Stimulated activated naive CD4-positive, alpha-beta T cell treated with Interleukin-2 at 50 U/mL for 16 hours (primary cell): ENCODE measurements around the gene TUFM.
"Not testable (repeated sequence)": the region's sequence is repeated elsewhere in the genome, so short reads cannot be mapped to it uniquely, and the experiment has no call there.

Experiments used
- DNase-seq: peaks from one replicate; lab custom pipeline; 2025; lab: John Stamatoyannopoulos, UW

The TUFM gene

GRCh38 chr16:28846080-28846932 lies at the start of gene TUFM:
TSS of gene TUFM (minus strand) at chr16:28846348. CDS start at chr16:28846269, 79 bp downstream.
- DNase-seq: peak; percentile 99

DNA sequence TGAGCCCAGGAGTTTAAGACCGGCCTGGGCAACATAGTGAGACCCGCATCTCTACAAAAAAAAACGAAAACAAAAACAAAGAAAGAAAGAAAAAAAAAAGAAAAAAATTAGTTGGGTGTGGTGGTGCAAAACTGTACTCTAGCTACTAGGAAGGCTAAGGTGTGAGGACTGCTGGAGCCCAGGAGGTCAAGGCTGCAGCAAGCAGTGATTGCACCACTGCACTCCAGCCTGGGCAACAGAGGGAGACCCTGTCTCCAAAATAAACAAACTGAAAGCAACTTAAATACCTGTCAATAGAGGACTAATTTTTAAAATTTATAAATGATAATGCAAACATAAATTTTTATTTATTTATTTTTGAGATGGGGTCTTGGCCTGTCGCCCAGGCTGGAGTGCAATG lies 49.5 kb upstream of the TUFM start:
- no peak for DNase-seq

DNA sequence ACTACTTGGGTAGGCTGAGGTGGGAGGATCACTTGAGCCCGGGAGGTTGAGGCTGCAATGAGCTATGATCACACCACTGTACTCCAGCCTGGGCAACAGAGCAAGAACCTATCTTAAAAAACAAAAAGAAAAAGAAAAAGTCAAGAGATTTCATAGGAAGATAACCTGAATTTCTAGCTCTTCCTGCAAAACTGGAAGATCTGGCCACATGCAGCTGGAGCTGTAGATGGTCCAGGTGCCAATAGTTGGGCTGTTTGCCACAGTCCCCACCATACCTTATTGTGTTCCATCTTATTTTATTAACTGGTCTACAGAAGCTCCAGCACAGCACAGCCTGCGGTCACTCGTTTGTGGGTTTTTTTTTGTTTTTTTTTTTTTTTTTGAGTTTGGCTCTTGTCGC lies 47.1 kb upstream of the TUFM start:
- DNase-seq: no peak

GRCh38 chr16:28891964-28892890 lies 46.1 kb upstream of the TUFM start:
- no peak for DNase-seq

DNA sequence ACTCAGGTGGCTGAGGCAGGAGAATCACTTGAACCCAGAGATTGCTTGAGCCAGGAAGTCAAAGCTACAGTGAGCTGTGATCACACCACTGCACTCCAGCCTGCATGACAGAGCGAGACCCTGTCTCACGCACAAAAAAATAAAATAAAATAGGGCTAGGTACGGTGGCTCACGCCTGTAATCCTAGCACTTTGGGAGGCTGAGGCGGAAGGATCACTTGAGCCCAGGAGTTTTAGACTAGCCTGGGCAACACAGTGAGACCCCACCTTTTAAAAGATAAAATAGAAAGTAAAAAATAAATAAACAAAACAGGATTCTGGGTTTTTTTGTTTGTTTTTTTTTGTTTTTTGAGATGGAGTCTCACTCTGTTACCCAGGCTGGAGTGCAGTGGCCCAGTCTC lies 44.2 kb upstream of the TUFM start:
- not testable (repeated sequence) for DNase-seq

DNA sequence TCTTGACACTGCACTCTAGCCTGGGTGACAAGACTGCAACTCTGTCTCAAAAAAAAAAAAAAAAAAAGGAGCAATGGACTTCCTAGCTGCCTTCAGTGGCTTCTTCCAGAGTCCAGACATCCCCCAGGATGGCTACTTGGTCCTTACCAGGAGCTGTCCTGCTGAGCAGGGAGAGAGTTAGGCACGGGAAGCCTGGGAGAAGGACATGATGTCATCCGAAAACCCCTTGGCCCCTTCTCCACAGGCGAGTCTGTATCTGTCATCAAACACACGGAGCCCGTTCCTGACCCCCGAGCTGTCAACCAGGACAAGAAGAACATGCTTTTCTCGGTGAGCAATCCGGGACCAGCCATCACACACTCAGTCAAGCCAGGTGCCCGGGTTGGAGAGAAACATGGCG lies 40.8 kb upstream of the TUFM start:
- DNase-seq: no peak

DNA sequence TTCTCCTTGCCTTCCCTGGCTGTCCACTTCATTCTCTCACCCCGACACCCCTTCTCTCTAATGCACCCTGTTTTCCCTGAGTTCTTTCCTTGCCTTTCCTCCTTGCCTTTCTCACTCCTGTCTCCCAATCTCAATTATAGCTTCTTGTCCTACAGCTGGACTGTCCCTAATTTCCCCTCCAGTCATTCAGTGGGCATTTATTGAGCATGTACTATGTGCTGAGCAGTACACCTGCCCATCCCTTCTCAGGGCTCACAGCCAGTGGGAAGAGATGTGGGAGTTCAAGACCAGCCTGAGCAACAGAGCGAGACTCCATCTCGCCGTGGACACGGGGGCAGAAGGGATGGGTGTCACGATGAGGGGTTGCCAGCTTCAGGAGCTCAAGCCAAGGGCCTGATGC lies 37.9 kb upstream of the TUFM start:
- no peak for DNase-seq

DNA sequence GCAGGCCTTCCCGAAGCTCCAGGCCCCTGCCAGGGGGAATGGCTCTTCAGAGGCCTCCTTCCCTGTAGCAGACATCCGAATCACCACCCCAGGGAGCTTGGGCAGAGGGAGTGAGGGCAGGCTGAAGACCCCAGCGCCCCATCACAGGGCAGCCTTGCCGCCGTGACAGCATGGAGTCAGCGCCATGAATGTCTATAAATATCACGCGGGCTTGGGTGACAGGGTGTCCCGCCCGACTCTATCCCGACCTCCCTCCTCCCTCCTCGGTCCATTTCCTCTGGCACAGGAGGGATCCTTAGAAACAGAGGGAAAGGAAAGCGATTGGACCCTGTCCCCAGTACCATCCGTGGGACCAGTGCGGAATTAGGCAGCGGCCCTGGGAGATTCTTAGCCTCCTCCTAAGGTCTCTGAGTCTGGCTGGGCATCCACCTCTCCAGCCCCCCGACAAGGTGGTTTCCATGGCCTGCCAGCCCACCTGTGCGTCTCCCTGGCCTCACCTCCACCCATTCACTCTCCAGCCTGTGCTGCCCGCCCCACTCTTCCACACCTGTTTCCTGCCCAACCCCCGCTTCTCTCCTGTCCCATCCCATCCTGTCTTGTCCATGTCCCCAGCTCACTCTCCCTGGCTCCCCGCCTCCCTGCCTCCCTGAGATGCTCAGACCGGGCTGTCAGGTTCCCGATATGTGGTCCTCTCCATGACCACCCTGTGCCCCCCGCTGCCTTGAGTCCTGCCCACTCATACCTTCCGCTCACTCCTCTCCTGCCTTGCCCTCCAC lies 37.3 kb upstream of the TUFM start:
- no peak for DNase-seq

DNA sequence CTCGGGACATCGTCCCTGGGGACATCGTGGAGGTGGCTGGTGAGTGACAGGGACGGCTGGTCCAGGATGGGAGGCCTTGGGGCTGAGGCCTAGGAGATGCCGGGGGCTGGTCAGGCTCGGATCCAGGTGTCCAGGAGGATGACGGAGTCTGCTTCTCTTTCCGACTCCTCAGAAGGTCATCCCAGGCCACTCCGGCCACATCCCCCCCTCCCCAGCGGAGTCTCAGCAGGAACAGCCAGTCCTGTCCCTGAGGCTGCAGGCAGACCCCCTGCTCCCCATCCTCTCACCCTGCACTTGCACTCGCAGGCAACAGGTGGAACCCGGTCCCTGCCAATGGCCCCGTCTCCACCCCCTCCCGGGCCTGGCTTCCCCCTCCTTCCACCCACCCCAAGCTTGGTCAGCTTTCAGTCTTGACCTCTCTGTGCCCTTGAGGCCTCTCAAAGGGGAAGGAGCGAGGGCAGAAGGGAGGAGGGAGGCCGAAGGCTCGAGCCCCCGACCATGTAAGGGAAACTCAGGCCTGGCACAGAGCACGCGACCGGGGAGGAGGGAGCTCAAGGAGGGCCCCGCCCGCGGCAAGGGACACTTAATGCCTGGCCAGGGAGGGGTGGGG lies 36.5 kb upstream of the TUFM start:
- no peak for DNase-seq

DNA sequence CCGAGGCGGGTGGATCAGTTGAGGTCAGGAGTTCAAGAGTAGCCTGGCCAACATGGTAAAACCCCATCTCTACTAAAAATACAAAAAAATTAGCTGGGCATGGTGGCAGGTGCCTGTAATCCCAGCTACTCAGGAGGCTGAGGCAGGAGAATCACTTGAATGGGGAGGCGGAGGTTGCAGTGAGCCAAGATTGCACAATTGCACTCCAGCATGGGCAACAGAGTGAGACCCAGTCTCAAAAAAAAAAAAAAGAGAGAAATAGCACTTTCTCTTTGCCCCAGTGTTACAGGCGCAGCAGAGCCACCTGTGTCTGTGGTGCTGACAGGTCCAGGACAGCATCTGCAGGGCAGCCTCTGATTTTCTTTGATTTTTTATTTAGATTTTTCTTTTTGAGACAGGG lies 35.4 kb upstream of the TUFM start:
- DNase-seq: not testable (repeated sequence)

DNA sequence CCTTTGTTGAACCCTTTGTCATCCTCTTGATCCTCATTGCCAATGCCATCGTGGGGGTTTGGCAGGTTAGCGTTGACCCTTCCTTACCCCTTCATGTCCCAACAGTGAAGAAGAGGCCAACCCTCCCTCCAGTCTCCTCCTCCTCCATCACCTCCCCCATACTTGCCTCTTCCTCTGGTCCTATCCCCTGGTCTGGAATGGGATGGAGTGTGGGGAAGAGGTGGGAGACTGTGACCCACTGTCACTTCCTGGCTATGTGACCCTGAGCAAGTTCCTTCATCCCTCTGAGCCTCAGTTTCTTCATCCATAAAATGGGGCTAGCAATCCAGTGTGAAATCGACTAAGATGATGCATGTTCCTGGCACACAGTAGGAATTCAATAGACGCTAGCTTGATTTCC lies 34.8 kb upstream of the TUFM start:
- DNase-seq: no peak

DNA sequence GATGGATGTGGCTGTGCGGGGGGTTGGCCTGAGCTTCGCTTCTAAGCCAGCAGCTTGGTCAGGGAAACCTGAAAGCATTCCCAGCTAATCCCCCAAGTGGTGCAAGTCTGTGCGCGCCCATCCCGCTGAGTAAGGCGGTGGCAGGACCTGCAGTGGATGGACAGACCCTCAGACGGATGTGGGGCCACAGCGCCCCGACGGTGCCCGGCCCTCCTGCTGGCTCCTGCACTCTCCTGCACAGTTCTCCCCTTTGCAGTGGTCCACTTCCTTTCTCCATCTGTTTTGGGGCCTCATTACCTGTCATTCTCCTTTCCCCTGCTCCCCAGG lies 34.4 kb upstream of the TUFM start:
- no peak for DNase-seq

GRCh38 chr16:28879841-28880588 lies 33.9 kb upstream of the TUFM start:
- DNase-seq: peak; percentile 91

- no peak for DNase-seq
Measured at GRCh38 chr16:28879261-28879840, 33.2 kb upstream of the TUFM start.

GRCh38 chr16:28878083-28878926 lies 32.2 kb upstream of the TUFM start, which contains the start of gene ATP2A1:
TSS of gene ATP2A1 (plus strand) at chr16:28878488. CDS start at chr16:28878672, 184 bp downstream.
- DNase-seq: no peak

DNA sequence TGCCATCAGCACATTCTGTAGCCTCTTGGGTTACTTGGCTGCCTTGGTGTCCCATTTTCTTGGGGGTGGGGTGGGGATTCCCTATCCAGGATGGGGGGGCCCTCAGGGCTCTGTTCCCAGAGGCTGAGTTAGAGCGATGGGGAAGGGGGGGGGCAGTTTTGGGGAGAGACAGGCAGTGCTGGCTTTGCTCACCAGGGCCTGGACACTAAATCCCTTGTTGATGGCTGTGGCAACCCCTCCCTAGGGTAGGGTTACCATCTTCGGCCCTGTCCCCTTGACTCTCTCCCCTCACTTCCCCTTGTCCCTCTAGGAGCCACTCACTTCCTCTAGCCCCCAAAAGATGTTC lies 31.5 kb upstream of the TUFM start:
- no peak for DNase-seq

DNA sequence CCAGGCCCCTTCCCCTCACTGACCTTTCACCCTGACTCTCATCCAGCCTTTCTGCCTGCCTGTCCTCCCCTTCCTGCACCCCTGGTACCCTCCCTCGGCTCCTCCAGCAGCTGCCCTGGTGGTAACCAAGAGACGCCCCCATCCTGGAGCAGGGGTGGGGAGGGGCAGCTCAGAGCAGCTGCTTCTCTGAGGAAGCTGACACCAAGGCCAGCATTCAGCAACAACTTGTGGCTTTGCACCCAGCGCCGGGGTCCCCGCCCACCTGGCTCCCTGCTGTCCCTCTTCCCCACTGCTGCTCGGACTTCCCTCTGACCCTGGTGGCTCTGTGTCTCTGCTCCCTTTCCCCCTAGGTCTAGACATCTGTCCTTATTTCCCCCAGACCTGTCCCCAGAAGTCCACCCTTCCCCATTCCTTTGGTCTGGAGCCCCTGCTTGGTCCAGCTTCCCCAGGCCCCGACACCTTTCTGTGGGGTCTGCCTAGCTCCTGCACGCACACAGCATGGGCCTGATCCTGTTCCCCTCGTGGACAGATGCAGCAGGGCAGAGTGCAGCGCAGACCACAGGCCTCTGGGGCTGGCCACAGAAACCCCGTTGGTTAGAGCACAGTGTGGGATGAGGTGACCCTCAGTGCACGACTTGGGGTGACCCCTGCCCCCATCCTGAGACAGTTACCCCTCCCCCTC lies 31.0 kb upstream of the TUFM start:
- no peak for DNase-seq

GRCh38 chr16:28876019-28876659 lies 30.0 kb upstream of the TUFM start:
- no peak for DNase-seq
